ENCODE measurements around the gene TYW3. TPM values are rescaled to one million over a fixed set of nuclear protein-coding genes. Genes with fewer than 3 reads are reported as not detected.

TYW3 gene, protein sequence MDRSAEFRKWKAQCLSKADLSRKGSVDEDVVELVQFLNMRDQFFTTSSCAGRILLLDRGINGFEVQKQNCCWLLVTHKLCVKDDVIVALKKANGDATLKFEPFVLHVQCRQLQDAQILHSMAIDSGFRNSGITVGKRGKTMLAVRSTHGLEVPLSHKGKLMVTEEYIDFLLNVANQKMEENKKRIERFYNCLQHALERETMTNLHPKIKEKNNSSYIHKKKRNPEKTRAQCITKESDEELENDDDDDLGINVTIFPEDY
- total RNA-seq (2016; rRNA removed; fragmentation: Illumina TruSeq; extraction: Trizol): 45.8 and 77.2 TPM in 2 replicates
- 20.0 and 24.3 TPM in 2 replicates for total RNA-seq (2016; cell fraction: cytosol; rRNA removed; fragmentation: Illumina TruSeq; extraction: Trizol; ENCODE audit: low read depth)
- total RNA-seq (2016; cell fraction: insoluble cytoplasmic fraction; rRNA removed; fragmentation: Illumina TruSeq; extraction: Trizol): 48.2 and 77.6 TPM in 2 replicates
- 55.2 and 64.7 TPM in 2 replicates for total RNA-seq (2016; cell fraction: membrane; rRNA removed; fragmentation: Illumina TruSeq; extraction: Trizol)
- total RNA-seq (2016; cell fraction: nucleus; rRNA removed; fragmentation: Illumina TruSeq; extraction: Trizol): 23.1 and 25.9 TPM in 2 replicates
- 11.7 and 17.6 TPM in 2 replicates for polyA plus RNA-seq (2011; rRNA removed)
- polyA plus RNA-seq (2011; cell fraction: cytosol; rRNA removed): 7.5 and 11.1 TPM in 2 replicates
- polyA plus RNA-seq (2011; cell fraction: nucleus; rRNA removed): 5.8 and 6.9 TPM in 2 replicates
- 18.2 and 30.2 TPM in 2 replicates for polyA plus RNA-seq (2012)
- polyA plus RNA-seq (2016; cell fraction: cytosol; fragmentation: Illumina TruSeq; extraction: Trizol; ENCODE audit: low read depth): 45.2 and 48.7 TPM in 2 replicates
- polyA plus RNA-seq (2016; cell fraction: insoluble cytoplasmic fraction; fragmentation: Illumina TruSeq; extraction: Trizol; ENCODE audit: low read depth): 88.2 and 89.8 TPM in 2 replicates
- polyA plus RNA-seq (2016; cell fraction: membrane; fragmentation: Illumina TruSeq; extraction: Trizol; ENCODE audit: low read depth): 62.5 and 75.3 TPM in 2 replicates
- 41.1 and 43.4 TPM in 2 replicates for polyA plus RNA-seq (2016; cell fraction: nucleus; fragmentation: Illumina TruSeq; extraction: Trizol; ENCODE audit: insufficient read depth, low read depth)
- 7.4 and 14.2 TPM in 2 replicates for polyA minus RNA-seq (2011; rRNA and poly(A)+ RNA removed; ENCODE audit: low replicate concordance)
- polyA minus RNA-seq (2011; cell fraction: cytosol; rRNA and poly(A)+ RNA removed): 8.8 and 10.0 TPM in 2 replicates
- 29.8 and 29.9 TPM in 2 replicates for polyA minus RNA-seq (2011; cell fraction: nucleus; rRNA and poly(A)+ RNA removed)
- Bru-seq, nascent RNA: percentile 86 among the genes with signal in this experiment
- BruChase-seq, experiment 1, labeled RNA remaining after a 6-hour chase: percentile 87 among the genes with signal in this experiment
- percentile 82 among the genes with signal in this experiment for BruChase-seq, experiment 2, labeled RNA remaining after a 2-hour chase
- long read RNA-seq, experiment 1, transcript TYW3-201 (6 exons, 3,430 nt): major isoform, 35 of 51 reads
- long read RNA-seq, experiment 1, partial matches to known transcripts: 10 of 51 reads
- long read RNA-seq, experiment 1, other reads (novel, unspliced or antisense): 4 of 51 reads
- long read RNA-seq, experiment 2, transcript TYW3-201 (6 exons, 3,430 nt): major isoform, 31 of 66 reads
- long read RNA-seq, experiment 2, partial matches to known transcripts: 2 of 66 reads
- long read RNA-seq, experiment 2, other reads (novel, unspliced or antisense): 30 of 66 reads

DNA sequence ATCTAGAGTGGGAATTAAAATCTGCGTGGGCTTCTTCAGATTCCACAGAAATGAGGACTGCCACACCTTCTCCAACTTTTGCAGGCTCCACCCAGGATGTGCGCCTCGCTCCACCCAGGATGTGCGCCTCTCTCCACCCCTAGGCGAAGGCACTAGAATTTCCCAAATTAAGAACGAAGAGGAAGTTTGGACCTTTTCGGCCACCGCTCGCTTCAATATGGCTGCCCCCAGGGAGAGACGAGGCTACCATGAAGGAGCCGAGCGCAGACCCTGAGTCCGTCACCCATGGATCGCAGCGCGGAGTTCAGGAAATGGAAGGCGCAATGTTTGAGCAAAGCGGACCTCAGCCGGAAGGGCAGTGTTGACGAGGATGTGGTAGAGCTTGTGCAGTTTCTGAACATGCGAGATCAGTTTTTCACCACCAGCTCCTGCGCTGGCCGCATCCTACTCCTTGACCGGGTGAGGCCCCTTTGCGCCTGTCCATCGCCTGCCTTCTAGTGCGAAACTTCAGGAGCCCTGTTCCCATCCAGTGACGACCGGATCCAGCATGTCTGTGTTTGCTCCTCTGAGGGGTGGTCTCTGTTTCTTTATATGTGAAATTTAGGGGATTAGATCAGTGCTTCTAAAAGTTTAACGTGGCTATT is at the start of gene TYW3, which contains the start of gene CRYZ:
Gene TYW3 (plus strand): TSS at position 193 of the 644 bp plus-strand sequence. CDS start 93 bp downstream, at position 286.
Gene CRYZ (minus strand): TSS at position 91 of the 644 bp plus-strand sequence. CDS start 8,229 bp downstream, outside the sequence.
- Histone ChIP-seq H2AFZ (ENCODE audit: low read length) (peak within 1 kb of the TSS; percentile 61), H3K9me3 (ENCODE audit: low read length) (no peaks in the 10 kb centered on the region), H3K4me2 (ENCODE audit: low read depth, low read length) (peak within 1 kb of the TSS; percentile 80), H3K4me3 (replicated peaks in 1 of 3; ENCODE audit: insufficient read depth in 1 of 3, low read depth in 2 of 3, low read length in 3 of 3) (peak within 1 kb of the TSS; percentile 88 to 97 (median 92)), H3K9ac (ENCODE audit: insufficient read depth, low read depth, low read length) (peak within 1 kb of the TSS; percentile 96), H3K27me3 (ENCODE audit: control insufficient read depth in 1 of 2, insufficient read depth in 2 of 2, low read length in 2 of 2) (no peaks in the 10 kb centered on the region; a peak in 1 of 5 replicates), H3K36me3 (replicated peaks in 1 of 2; ENCODE audit: control insufficient read depth in 1 of 2, insufficient read depth in 2 of 2, low read length in 2 of 2) (peaks cover 9 to 22% of the 10 kb centered on the region in 2 experiments; a peak in 4 of 5 replicates), H3K4me1 (ENCODE audit: insufficient read depth, low read length) (peaks cover 56% of the 10 kb centered on the region), H3K27ac (ENCODE audit: extremely low read length, insufficient read depth, low read length) (peak within 1 kb of the TSS; percentile 98), H3K79me2 (ENCODE audit: insufficient read depth, low read length) (peaks cover 55% of the 10 kb centered on the region), H4K20me1 (ENCODE audit: insufficient read depth, low read length) (no peaks in the 10 kb centered on the region; the same call in 1 of the 2 replicates)
- ATAC-seq (peak; percentile 80), FAIRE-seq (peak; percentile 80), DNase-seq (ENCODE audit: low spot score) (peak; percentile 91)
- ChIA-PET CTCF (ENCODE audit: low intra/inter-chr PET ratio, low total read pairs) (interaction anchor here (1.1 kb wide), 1 partner anchor 43 kb away, joined by 5 read pairs; no protein-coding TSS in a partner anchor), POLR2A (interaction anchor here (1.0 to 2.6 kb wide), 5 partner anchors 10 to 468 kb away, joined by 4 to 10 read pairs (median 4); no protein-coding TSS in a partner anchor)
- WGBS (ENCODE audit: low lambda C conversion rate): 0% methylated on average over 16 of the region's 30 CpGs
- BruUV-seq (replicated peaks): TSS peak; percentile 61
- in situ Hi-C loops (cut with HindIII; ENCODE audit: extremely low pct_ligation_motif_present, low pct_unique_long_range_greater_than_20kb): no loop called here
- intact Hi-C loops (cut with micrococcal nuclease; ENCODE audit: unreplicated experiment): loop anchor here (1.0 to 5.0 kb wide), 2 partner anchors 44 to 536 kb away; partner anchors contain the start of genes FPGT and LRRIQ3
- TF ChIP-seq ZNF703 (CRISPR knock-in tag; IDR thresholded peaks at IDR 0.05; ENCODE audit: borderline replicate concordance): no peak
- 0 out of 2 replicates have a peak, but pooled peaks have one; percentile 67 for TF ChIP-seq STAT6 (CRISPR knock-in tag; IDR thresholded peaks at IDR 0.05; ENCODE audit: borderline replicate concordance)
- peak; percentile 84 for TF ChIP-seq ZFY (CRISPR knock-in tag; IDR thresholded peaks at IDR 0.05)
- no peak for TF ChIP-seq DPF2 (CRISPR knock-in tag; IDR thresholded peaks at IDR 0.05; ENCODE audit: borderline replicate concordance, low read depth)
- TF ChIP-seq MYC (CRISPR knock-in tag; IDR thresholded peaks at IDR 0.05; ENCODE audit: borderline replicate concordance): peak; percentile 81; the same call in 1 of the 2 replicates
- TF ChIP-seq, protein P1, sequence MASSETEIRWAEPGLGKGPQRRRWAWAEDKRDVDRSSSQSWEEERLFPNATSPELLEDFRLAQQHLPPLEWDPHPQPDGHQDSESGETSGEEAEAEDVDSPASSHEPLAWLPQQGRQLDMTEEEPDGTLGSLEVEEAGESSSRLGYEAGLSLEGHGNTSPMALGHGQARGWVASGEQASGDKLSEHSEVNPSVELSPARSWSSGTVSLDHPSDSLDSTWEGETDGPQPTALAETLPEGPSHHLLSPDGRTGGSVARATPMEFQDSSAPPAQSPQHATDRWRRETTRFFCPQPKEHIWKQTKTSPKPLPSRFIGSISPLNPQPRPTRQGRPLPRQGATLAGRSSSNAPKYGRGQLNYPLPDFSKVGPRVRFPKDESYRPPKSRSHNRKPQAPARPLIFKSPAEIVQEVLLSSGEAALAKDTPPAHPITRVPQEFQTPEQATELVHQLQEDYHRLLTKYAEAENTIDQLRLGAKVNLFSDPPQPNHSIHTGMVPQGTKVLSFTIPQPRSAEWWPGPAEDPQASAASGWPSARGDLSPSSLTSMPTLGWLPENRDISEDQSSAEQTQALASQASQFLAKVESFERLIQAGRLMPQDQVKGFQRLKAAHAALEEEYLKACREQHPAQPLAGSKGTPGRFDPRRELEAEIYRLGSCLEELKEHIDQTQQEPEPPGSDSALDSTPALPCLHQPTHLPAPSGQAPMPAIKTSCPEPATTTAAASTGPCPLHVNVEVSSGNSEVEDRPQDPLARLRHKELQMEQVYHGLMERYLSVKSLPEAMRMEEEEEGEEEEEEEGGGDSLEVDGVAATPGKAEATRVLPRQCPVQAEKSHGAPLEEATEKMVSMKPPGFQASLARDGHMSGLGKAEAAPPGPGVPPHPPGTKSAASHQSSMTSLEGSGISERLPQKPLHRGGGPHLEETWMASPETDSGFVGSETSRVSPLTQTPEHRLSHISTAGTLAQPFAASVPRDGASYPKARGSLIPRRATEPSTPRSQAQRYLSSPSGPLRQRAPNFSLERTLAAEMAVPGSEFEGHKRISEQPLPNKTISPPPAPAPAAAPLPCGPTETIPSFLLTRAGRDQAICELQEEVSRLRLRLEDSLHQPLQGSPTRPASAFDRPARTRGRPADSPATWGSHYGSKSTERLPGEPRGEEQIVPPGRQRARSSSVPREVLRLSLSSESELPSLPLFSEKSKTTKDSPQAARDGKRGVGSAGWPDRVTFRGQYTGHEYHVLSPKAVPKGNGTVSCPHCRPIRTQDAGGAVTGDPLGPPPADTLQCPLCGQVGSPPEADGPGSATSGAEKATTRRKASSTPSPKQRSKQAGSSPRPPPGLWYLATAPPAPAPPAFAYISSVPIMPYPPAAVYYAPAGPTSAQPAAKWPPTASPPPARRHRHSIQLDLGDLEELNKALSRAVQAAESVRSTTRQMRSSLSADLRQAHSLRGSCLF (CRISPR knock-in tag; IDR thresholded peaks at IDR 0.05; ENCODE audit: borderline replicate concordance): no peak
- TF ChIP-seq KDM5B (CRISPR knock-in tag; IDR thresholded peaks at IDR 0.05; ENCODE audit: borderline replicate concordance): peak; percentile 83; the same call in 1 of the 2 replicates

Measured in HepG2 (cell line).